ENCODE results near the gene PDCL2.

- no peak for TF ChIP-seq EP300 (IDR thresholded peaks at IDR 0.05)
- TF ChIP-seq CTCF (IDR thresholded peaks at IDR 0.05), result no peak
Observed at GRCh38 chr4:55545641-55546505, 46.2 kb downstream of the PDCL2 start.
